Spleen (tissue), 11 donors: ENCODE measurements around the gene BLOC1S4. TPM values are rescaled to one million over a fixed set of nuclear protein-coding genes. Genes with fewer than 3 reads are reported as not detected.
A peak's percentile ranks its signal among the peaks of the same experiment; 100 is the strongest.

Experiments used
- DNase-seq: peaks from one replicate; pipeline ENCODE4 v3.0.0-alpha.2; 2020
- H3K27ac ChIP-seq, 8 donors: fragments of 200-600 bp; sonication (generic) in 7 of 8; 1 replicate in 4 of 8; 2 replicates in 4 of 8; pipeline versions ENCODE4 v1.5.0 to v1.8.0; 2016 to 2021; ENCODE audit warnings: inconsistent platforms in 4 of 8, mild to moderate bottlenecking in 4 of 8, moderate library complexity in 1 of 8
- H3K27me3 ChIP-seq, 7 donors: fragments of 200-600 bp; sonication (generic) in 6 of 7; replicated peaks in 1 of 7; 1 replicate in 4 of 7; 2 replicates in 3 of 7; pipeline versions ENCODE4 v1.5.0 to v1.8.0; 2016 to 2021; ENCODE audit warnings: inconsistent platforms in 3 of 7, mild to moderate bottlenecking in 1 of 7
- H3K36me3 ChIP-seq, 6 donors: fragments of 200-600 bp; sonication (generic) in 5 of 6; 1 replicate in 4 of 6; 2 replicates in 2 of 6; pipeline versions ENCODE4 v1.5.0 to v1.8.0; 2016 to 2021; ENCODE audit warnings: inconsistent platforms in 2 of 6
- H3K4me1 ChIP-seq, 6 donors: fragments of 200-600 bp; sonication (generic) in 5 of 6; 1 replicate in 3 of 6; 2 replicates in 3 of 6; pipeline versions ENCODE4 v1.5.0 to v1.8.0; 2016 to 2021; ENCODE audit warnings: inconsistent platforms in 3 of 6
- H3K4me3 ChIP-seq, 8 donors: fragments of 200-600 bp; sonication (generic) in 7 of 8; 1 replicate in 4 of 8; 2 replicates in 4 of 8; pipeline versions ENCODE4 v1.5.0 to v1.8.0; 2016 to 2021; ENCODE audit warnings: inconsistent platforms in 4 of 8, mild to moderate bottlenecking in 4 of 8, moderate library complexity in 2 of 8
- H3K9me3 ChIP-seq, 8 donors: fragments of 200-600 bp; sonication (generic) in 7 of 8; 1 replicate in 4 of 8; 2 replicates in 4 of 8; pipeline versions ENCODE4 v1.5.0 to v1.8.0; 2016 to 2021; ENCODE audit warnings: inconsistent platforms in 4 of 8
- CTCF ChIP-seq, 11 experiments: fragments of 200-600 bp in 7 of 11; fragments of 450-650 bp in 4 of 11; sonication (generic) in 4 of 11; IDR thresholded peaks in 8 of 11; conservative IDR thresholded peaks in 3 of 11; 1 replicate in 7 of 11; 2 replicates in 4 of 11; pipeline versions ENCODE4 v1.4.0 to v1.8.0; 2016 to 2021; ENCODE audit warnings: antibody characterized with exemption in 11 of 11, inconsistent platforms in 4 of 11, mild to moderate bottlenecking in 1 of 11
- POLR2A ChIP-seq, 3 donors: fragments of 450-650 bp; IDR thresholded peaks; one replicate each; pipeline ENCODE4 v1.5.1; 2017; ENCODE audit warnings: antibody characterized with exemption in 3 of 3, mild to moderate bottlenecking in 1 of 3
- POLR2AphosphoS5 ChIP-seq, 3 donors: sonication (generic); formaldehyde crosslinking; IDR thresholded peaks; one replicate each; pipeline ENCODE4 v1.5.1; 2017; ENCODE audit warnings: antibody characterized with exemption in 3 of 3
- WGBS, 5 donors: extraction: QIAGEN DNeasy Blood & Tissue Kit in 3 of 5; methylation state at CpG; one replicate each; pipeline versions ENCODE4 v1.1.5 to v1.1.7; 2013 to 2018; 5-methylcytosine and 5-hydroxymethylcytosine counted together
- intact Hi-C: fragments of 100-400 bp; cut with DNase I; formaldehyde crosslinking; loops from one replicate; pipeline ENCODE4 v1.15.0; 2023; ENCODE audit warnings: low total_unique reads
- polyA plus RNA-seq, 3 donors: library from polyadenylated mRNA; stranded (reverse); fragments of 200-250 nt; gene quantifications; one replicate each; pipeline ENCODE4 v1.2.1, GENCODE V29; 2013
- total RNA-seq, 7 donors: library from RNA; depleted of rRNA in 3 of 7; stranded (reverse); fragments of >200 nt in 3 of 7; fragmentation: NEBNext Ultra II Directional in 4 of 7; extraction: Animal tissue kit (Norgen Biotek cat#: 25700) in 4 of 7; gene quantifications; one replicate each; pipeline versions ENCODE4 v1.1.0 to v1.2.1, GENCODE V29; 2016 to 2021
- donor health status: healthy with polysubstance abuse.
- donor health status: DM: no; HTN: no; CAD: no; lungs with moderate emphysema.
- donor health status: DM: no; HTN: no; CAD: no.
- donor health status: Bipolar disorder and iron deficiency.
- donor health status: healthy.
- donor health status: DM: no; HTN: no; CAD: no.
- donor health status: DM: yes; HTN: yes; CAD: no.

Gene BLOC1S4
- total and polyA plus RNA-seq, 10 donors, result 13.4 to 24.2 (median 19.0) TPM

- peak overlapping the region in 6 of 8 donors; percentile 1 to 76 (median 66) for H3K27ac ChIP-seq
- no peak overlapping the region for H3K4me3 ChIP-seq
- TF ChIP-seq POLR2A (IDR thresholded peaks at IDR 0.05) (no peak), POLR2AphosphoS5 (IDR thresholded peaks at IDR 0.05) (no peak), CTCF (IDR thresholded peaks at IDR 0.05 in 8 of 11, conservative IDR thresholded peaks at IDR 0.05 in 3 of 11) (no peak)
- H3K36me3 ChIP-seq, result no peaks in the 10 kb centered on the region
- intact Hi-C loops, result no loop called here
- 72 to 87% (median 84%) methylated on average over 16 to 23 of the region's 23 CpGs for WGBS, 5 donors
- DNase-seq, result no peak
- no peaks in the 10 kb centered on the region for H3K27me3 ChIP-seq
- H3K9me3 ChIP-seq, result no peaks in the 10 kb centered on the region
- H3K4me1 ChIP-seq, result peaks cover 6 to 67% (median 29%) of the 10 kb centered on the region in 6 donors
Observed at GRCh38 chr4:6750286-6751221, 34.6 kb downstream of the BLOC1S4 start.

GRCh38 chr4:6751611-6752485 lies 35.9 kb downstream of the BLOC1S4 start:
- Histone ChIP-seq H3K9me3 (no peaks in the 10 kb centered on the region), H3K4me1 (peaks cover 6 to 61% (median 27%) of the 10 kb centered on the region in 6 donors), H3K4me3 (peak overlapping the region in 1 of 8 donors; percentile 40), H3K36me3 (no peaks in the 10 kb centered on the region), H3K27ac (peak overlapping the region in 5 of 8 donors; percentile 41 to 76 (median 70)), H3K27me3 (no peaks in the 10 kb centered on the region)
- TF ChIP-seq POLR2AphosphoS5 (IDR thresholded peaks at IDR 0.05) (no peak), POLR2A (IDR thresholded peaks at IDR 0.05) (no peak), CTCF (IDR thresholded peaks at IDR 0.05 in 8 of 11, conservative IDR thresholded peaks at IDR 0.05 in 3 of 11) (no peak)
- intact Hi-C loops, result no loop called here
- no peak for DNase-seq
- WGBS, 5 donors, result 69 to 79% (median 73%) methylated on average over 18 of the region's 18 CpGs

- peaks cover 6 to 55% (median 24%) of the 10 kb centered on the region in 6 donors for H3K4me1 ChIP-seq
- H3K36me3 ChIP-seq, result no peaks in the 10 kb centered on the region
- no peak for DNase-seq
- H3K27me3 ChIP-seq, result no peaks in the 10 kb centered on the region
- TF ChIP-seq POLR2AphosphoS5 (IDR thresholded peaks at IDR 0.05) (no peak), CTCF (IDR thresholded peaks at IDR 0.05 in 8 of 11, conservative IDR thresholded peaks at IDR 0.05 in 3 of 11) (no peak), POLR2A (IDR thresholded peaks at IDR 0.05) (no peak)
- intact Hi-C loops, result no loop called here
- 70 to 86% (median 79%) methylated on average over 6 of the region's 6 CpGs for WGBS, 5 donors
- H3K4me3 ChIP-seq, result no peak overlapping the region
- peak overlapping the region in 2 of 8 donors; percentile 61 to 76 for H3K27ac ChIP-seq
- H3K9me3 ChIP-seq, result no peaks in the 10 kb centered on the region
Observed at GRCh38 chr4:6752486-6752829, 36.5 kb downstream of the BLOC1S4 start.
